Myocyte (in vitro differentiated cells): Measurements from ENCODE around the gene MGA. TPM values are rescaled to one million over a fixed set of nuclear protein-coding genes. Genes with fewer than 3 reads are reported as not detected.

ENCODE experiments used
- DNase-seq: peaks from one replicate; pipeline ENCODE4 v3.0.0-alpha.2; 2012; ENCODE audit warnings: low read depth
- total RNA-seq: library from RNA; depleted of rRNA; stranded (reverse); fragments of >200 nt; gene quantifications from 2 replicates; pipeline ENCODE4 v1.2.3, GENCODE V29; 2014

Gene MGA
- total RNA-seq, 1 donor from 2014 or later: 27.5 TPM

DNA sequence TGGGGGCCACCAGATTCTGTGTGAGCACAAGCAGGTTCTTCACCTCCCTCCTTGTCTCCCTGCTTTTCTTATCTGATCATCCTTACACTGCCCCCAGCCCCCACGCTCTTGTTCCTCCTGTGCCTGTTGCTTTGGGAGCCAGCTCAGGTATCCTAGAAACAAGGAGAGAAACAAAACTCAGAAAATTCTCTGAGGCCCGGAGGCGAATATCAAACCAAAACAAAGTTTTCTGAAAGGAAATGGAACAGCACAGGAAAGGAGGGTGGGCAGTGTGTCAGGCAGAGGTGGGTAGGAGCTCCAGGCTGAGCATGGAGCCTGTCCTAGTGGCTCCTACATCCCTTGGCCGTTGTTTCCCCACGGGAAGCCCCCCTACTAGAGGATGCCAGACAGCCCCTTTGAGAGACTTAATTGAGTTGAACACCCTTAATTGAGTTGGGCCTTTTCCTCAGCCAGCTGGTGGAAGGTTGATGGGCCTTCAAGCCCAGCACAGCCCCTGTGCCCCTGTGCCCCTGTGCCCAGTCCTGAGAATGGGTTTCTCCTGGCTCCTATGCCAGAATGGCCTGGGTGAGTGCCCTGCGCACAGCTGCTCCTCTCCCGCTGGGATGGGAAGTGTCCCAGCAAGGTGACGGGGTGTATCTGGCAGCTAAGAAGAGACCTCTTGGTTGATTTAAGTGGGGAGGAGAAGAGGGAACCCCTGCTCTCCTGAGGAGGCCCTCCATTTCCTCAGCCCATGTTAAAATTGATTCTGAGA lies 144.9 kb downstream of the MGA start:
- DNase-seq: no peak

DNA sequence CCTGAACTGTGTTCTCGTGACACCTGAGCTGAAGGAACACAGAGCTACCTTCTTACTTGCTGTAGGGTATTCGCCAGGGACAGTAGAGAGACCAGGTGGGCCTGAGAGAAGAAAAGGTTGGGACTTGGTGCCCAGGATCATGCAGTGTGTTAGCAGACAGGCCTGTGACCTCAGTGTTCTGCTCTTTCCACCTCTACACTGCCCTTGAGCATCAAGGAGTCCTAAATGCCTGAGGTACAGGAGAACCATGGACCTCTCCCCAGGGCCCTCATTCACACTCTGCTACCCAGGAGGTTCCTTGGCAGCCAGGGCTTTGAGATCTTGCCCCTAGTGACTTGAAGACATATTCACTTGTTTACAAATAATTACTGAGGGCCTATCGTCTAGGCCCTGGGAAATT lies 145.5 kb downstream of the MGA start:
- no peak for DNase-seq

DNA sequence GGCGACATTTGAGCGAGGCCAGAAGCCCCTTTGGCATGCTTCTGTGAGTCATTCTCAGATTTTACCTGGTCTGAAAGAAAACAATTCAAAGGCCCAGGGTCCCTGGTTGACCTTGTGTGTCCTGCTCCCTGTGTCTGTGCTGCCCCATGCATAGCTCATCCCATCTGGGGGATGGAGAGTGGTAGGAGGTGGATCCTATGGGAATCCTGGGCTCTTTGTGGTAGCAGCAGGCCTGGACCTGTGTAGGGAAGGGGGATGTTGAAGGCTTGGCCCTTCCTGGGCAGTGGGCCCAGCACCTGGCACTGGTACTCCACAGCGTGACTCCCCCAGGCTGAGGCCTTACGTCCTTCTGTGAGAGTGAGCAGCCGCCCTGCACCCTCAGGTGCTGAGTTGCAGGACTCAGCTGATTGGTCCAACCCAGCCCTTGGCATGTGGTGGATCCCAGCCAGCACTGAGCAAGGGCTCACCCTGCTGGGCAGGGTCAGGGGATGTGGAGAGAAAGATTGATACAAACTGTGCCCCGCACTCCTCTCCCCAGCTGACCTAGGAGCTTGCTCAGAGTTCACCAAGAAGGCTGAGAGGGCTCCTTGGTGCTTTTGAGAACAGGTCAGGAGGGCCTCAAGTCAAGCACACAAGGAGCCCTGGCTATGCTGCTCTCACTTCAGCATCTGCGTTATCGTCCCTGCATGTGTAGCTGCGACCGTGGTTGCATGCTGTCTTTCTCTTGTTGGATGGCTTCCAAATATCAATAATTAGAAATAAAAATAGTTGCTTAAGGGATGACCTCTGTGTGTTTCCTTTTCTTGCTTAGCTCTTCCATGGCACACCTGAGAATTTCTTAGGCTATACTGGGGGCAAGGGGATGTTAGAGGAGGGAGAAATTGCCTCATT lies 146.3 kb downstream of the MGA start:
- no peak for DNase-seq

DNA sequence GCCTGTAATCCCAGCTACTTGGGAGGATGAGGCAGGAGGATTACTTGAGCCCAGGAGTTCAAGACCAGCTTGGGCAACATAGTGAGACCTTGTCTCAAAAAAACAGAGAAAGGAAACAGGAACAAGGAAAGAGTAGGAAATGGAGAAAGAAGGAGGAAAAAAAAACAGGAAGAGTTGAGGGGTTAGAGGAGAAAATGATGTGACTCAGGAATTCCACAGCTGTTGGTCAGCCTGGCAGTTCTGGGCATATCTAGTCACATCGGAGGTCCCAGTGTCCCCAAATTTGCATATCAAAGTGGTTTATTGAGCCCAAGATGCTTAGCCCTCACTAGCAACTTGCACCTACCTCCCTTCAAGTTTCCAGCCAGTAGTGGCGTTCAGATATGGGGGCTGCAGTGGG lies 148.9 kb downstream of the MGA start:
- no peak for DNase-seq

DNA sequence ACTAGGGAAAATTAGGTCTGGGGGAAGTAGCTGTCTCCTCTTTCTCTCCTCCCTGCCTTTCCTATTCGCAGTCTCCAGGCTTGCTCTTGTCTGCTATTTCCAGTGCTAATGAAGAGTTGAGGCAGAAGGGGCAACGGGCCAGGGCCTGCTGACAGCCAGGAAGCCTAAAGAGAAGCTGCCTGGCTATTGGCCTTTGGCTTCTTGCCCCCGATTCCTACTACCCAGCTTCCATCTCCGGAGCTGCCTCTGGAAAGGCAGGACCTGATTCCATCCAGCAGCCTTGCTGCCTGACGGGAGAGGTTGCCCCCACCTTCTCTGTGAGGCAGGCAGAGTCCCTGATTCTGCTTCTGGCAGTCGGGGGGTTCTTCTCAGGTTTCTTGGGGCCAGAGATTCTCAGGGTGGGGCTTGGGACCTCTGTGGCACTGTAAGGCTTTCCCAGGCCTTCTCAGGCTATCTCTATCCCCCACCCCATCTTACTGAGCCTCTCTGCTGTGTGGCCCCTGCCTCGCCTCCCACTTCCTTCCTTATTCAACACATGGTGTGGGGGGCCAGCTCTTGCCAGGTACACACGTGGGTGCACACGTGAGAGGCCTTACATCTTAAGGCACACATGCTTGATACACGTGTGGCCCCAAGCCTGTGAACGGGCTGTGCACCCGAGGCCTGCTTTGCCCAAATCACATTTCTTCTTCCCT lies 149.5 kb downstream of the MGA start:
- DNase-seq: no peak

DNA sequence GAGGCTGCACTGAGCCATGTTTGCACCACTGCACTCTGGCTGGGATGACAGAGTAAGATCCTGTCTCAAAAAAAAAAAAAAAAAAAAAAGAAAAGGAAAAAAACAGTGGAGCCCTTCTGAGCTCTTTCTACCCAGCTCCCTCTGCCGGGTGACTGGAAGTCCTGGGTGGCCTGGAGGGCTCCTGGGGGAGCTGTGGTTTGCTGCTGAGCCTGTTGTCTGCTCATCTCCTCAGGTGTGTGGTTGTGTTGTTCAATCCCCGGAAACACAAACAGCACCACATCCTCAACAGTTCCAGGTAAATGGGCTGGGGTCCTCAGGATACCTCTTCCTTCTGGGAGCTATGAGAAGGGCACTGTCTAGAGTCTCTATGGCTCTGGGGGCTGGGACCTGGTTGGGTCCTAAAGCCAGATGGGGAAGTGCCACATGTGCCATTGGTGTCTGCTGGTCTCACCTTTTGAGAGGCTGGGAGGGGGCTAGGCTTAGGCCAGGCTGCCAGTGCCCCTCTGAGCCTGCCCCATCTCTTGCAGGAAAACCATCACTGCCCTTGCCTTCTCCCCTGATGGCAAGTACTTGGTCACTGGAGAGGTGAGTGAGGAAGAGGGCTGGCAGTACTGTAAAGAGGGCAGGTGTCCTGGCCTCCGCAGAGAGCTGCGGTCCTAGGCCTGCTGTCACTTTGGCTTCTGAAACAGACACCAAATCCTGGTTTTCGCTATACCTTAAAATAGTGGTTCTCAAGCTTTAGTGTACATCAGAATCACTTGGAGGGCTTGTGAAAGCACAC lies 150.6 kb downstream of the MGA start:
- DNase-seq: no peak

DNA sequence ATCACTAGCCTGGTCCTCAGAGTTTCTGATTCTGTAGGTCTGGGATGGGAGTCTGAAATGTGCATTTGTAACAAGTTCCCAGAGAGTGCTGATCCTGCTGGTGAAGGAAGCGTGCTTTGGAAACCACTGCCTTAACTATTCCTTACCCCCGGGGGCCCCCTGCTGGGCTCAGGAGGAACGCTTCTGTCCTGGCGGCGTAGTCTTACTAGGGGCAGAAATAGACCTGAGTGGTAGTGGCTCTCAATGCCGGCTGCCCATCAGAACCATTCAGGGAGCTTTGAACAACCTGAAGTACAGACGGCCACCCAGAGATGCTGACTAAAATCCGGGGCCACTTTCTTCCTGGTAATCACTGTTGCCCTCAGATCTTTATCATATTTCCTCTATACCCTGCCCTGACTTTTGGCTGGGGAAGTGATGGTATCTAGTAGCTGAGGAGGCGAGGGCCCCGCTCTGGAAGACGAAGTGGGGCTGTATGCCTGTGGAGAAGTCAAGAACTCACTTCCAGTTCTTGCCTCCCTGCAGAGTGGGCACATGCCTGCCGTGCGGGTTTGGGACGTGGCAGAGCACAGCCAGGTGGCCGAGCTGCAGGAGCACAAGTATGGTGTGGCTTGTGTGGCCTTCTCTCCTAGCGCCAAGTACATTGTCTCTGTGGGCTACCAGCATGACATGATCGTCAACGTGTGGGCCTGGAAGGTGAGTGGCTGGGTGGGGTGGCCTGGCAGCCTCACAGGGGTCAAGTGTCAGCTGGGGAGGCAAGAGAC lies 151.4 kb downstream of the MGA start:
- peak; percentile 85 for DNase-seq

DNA sequence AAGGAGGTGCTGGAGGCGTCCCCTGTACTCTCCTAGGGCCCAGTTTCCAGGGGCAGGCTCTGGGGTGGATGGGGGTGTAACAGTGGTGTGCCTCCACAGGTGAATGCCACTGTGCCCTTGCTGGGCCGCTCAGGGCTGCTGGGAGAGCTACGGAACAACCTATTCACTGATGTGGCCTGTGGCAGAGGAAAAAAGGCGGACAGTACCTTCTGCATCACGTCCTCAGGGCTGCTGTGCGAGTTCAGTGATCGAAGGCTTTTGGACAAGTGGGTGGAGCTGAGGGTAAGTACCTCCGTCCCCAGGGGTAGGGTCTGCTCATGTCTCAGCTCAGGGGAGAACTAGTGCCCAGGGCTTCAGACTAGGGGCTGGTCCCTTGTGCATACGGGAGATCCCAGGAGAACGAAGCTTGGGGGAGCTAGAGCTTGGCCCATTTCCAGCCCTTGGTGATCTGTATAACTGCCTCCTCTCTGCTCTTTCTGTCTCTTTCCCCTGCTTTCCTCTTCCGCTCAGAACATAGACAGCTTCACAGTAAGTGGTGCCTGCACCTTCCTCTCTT lies 152.7 kb downstream of the MGA start:
- no peak for DNase-seq

DNA sequence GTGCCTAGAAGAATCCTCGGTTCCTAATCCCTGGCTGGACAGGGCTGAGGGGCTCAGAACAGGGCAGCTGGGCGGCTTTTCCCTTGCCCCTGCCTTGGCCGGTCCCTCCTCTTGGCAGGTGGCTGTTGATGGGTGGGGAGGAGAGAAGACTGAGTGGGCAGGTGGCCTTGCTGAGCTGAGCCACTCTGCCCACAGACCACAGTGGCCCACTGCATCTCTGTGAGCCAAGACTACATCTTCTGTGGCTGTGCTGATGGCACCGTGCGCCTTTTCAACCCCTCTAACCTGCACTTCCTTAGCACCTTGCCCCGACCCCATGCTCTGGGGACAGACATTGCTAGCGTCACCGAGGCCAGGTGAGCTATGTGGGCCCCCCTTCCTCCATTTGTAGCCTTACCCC lies 153.2 kb downstream of the MGA start:
- no peak for DNase-seq

DNA sequence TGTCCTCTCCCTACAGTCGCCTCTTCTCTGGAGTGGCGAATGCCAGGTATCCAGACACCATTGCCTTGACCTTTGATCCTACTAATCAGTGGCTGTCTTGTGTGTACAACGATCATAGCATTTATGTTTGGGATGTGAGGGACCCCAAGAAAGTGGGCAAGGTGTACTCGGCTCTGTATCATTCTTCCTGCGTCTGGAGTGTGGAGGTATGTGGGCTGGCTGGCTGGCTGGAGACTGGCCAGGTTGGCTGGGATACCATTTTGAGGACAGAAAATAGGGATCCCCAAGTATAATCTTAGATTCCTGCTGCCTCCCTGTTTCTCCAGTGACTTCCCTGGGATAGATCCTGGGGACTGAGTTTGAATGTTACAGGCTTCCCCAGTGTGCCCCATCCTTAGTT lies 154.3 kb downstream of the MGA start:
- no peak for DNase-seq

DNA sequence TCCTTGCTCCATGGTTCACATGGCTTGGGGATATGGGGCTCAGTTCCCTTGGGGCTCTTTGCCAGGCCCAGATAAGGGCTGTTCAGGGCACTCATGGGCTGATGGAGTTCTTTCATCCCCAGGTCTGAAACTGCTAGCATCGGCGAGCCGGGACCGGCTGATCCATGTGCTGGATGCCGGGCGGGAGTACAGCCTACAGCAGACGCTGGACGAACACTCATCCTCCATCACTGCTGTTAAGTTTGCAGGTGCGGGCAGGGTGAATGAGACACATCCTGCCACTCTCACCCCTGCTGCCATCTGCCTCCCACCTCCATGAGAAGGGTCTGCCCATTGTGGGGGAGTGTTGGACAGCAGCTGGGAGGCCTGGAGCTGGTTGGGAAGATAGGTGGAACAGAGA lies 156.6 kb downstream of the MGA start:
- DNase-seq: no peak

DNA sequence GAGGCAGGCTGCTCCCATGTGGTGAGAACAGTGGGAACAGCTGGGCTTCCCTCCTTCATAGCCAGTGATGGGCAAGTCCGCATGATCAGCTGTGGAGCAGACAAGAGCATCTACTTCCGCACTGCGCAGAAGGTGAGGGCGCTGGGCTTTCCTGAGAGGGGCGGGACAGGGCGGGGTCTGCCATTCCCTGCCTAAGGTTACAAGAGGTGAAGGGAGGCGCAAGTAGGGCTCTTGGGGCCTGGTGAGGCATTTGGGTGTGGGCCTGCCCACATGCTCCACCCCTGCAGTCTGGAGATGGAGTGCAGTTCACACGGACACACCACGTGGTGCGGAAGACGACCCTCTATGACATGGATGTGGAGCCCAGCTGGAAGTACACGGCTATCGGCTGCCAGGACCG lies 157.1 kb downstream of the MGA start:
- DNase-seq: no peak

DNA sequence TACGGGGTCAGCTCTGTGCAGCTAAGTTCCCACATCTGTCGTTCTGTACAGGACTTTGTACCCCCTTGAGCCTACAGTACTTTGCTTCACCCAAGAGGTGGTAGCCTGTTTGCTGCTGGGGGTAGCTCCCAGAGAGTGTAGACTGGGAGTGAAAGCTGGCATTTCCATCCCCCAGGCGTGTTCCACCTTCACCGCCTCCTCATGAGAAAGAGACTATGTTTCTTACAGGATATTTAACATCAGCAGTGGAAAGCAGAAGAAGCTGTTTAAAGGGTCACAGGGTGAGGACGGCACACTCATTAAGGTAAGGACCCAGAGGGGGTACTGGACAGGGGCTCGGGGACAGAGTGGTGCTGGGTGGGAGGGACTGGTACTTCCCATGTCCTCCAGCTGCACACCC lies 157.6 kb downstream of the MGA start:
- no peak for DNase-seq

DNA sequence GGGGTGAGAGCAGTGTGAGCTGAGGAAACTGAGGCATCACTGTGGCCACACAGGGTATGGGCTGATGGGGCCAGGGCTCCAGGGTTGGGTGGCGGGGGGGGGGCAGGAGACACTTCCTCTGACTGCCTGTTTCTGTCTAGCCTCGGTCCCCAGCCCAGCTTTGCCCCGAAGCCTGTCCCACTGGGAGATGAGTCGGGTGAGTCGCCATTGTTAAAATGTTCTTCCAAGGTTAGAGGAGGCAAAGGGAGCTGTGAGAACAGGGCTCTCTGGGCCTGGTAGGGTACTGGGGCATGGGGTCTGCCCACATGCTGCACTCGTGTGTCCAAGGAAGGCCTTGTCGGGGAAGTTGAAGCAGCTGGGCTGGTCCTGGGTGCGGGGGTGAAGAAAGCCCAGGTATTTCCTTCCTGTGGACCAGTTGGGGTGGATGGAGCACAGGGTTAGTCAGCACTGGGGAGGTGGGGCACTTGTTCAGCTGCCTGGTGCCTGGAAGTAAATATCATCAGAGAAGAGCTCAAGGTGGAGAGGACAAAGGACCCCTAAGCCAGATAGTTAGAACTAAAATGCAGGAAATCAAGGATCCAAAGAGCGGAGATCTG lies 159.3 kb downstream of the MGA start:
- no peak for DNase-seq

DNA sequence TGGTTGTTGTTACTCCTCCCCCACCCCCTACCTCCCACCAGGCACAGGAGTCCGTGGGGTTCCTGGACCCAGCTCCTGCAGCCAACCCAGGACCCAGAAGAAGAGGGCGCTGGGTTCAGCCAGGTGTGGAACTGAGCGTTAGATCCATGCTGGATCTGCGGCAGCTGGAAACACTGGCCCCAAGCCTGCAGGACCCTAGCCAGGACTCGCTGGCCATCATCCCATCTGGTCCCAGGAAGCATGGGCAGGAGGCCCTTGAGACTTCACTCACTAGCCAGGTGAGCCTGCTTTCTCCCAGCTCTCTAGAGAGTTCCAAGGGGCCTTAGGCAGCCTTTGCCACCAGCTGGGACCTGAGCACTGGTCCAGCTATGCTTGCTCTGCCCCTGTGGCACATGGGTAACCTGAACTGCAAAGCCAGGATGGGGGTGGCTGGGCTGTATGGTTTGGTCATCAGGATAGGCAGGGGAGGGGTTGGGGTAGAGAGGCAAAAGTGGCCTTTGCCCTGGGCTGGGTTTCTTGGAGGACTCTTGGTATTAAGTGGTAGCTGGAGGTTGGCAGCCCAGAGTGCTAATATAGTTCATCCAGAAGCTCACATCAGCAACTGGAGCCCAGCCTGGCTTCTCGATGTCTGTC lies 160.7 kb downstream of the MGA start:
- no peak for DNase-seq

DNA sequence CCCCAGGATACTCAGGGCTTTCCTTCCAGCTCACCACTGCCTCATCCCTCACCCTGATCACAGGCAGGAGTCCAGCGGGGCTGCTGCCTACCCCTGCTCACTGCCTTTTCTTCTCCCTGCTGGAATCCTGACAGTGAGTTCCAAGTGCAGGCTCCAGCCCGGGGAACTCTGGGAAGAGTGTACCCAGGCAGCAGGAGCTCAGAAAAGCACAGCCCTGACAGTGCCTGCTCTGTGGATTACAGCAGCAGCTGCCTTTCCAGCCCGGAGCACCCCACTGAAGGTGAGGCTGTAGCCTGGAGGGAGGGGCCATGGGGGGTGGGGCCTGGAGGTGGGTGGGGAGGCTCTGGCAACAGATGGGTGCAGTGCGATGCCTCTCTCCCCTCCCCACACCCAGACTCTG lies 161.6 kb downstream of the MGA start:
- DNase-seq: no peak

DNA sequence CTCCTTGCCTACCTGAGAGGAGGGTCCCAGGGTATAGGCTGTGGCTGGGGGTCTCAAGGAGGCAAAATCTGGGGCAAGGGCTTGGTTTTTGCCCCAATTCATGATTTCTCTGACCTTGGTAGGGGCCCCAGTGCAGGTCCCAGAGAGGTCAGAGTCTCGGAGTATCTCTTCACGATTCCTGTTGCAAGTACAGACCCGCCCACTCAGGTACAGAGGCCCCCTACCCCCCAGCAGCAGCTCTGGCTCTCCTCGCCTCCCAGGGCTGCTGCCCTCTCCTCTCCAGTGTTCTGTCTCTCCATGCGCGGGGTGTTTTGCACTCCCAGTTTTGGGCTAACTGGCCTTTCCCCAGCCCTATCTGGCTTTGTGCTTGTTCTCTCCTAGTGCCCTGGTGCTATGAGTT lies 162.3 kb downstream of the MGA start:
- no peak for DNase-seq
